ENCODE results near the gene TMEM185B.
A peak's percentile ranks its signal among the peaks of the same experiment; 100 is the strongest.
"Not testable (repeated sequence)": the region's sequence is repeated elsewhere in the genome, so short reads cannot be mapped to it uniquely, and the experiment has no call there.

TMEM185B gene

GRCh38 chr2:120259939-120260338 lies 36.7 kb upstream of the TMEM185B start:
- H3K9ac ChIP-seq (ENCODE audit: low read depth, low read length); H3K27ac ChIP-seq (ENCODE audit: low read depth, low read length); H3K4me3 ChIP-seq (ENCODE audit: low read length); H3K9me3 ChIP-seq (ENCODE audit: insufficient read depth, low read depth, low read length); H3K36me3 ChIP-seq (ENCODE audit: insufficient read depth, low read length); H3K4me1 ChIP-seq (ENCODE audit: insufficient read depth, low read length); H3K27me3 ChIP-seq (ENCODE audit: insufficient read depth, low read length): not testable (repeated sequence)
- WGBS: 100% methylated on average over 10 of the region's 15 CpGs

GRCh38 chr2:120258196-120258595 lies 35.0 kb upstream of the TMEM185B start:
- Histone ChIP-seq H3K9ac (ENCODE audit: low read depth, low read length) (no peak overlapping the region), H3K27ac (ENCODE audit: low read depth, low read length) (no peak overlapping the region), H3K36me3 (ENCODE audit: insufficient read depth, low read length) (no peaks in the 10 kb centered on the region), H3K27me3 (ENCODE audit: insufficient read depth, low read length) (peaks cover 22% of the 10 kb centered on the region), H3K4me3 (ENCODE audit: low read length) (no peak overlapping the region), H3K9me3 (ENCODE audit: insufficient read depth, low read depth, low read length) (no peaks in the 10 kb centered on the region), H3K4me1 (ENCODE audit: insufficient read depth, low read length) (peaks cover 9% of the 10 kb centered on the region; the same call in 1 of the 2 replicates)
- 93% methylated on average over 9 of the region's 9 CpGs for WGBS

GRCh38 chr2:120257522-120257921 lies 34.3 kb upstream of the TMEM185B start:
- peaks cover 22% of the 10 kb centered on the region for H3K27me3 ChIP-seq (ENCODE audit: insufficient read depth, low read length)
- H3K36me3 ChIP-seq (ENCODE audit: insufficient read depth, low read length): no peaks in the 10 kb centered on the region
- no peak overlapping the region for H3K4me3 ChIP-seq (ENCODE audit: low read length)
- H3K4me1 ChIP-seq (ENCODE audit: insufficient read depth, low read length): peaks cover 6% of the 10 kb centered on the region; the same call in 1 of the 2 replicates
- H3K9ac ChIP-seq (ENCODE audit: low read depth, low read length): no peak overlapping the region
- no peaks in the 10 kb centered on the region for H3K9me3 ChIP-seq (ENCODE audit: insufficient read depth, low read depth, low read length)
- WGBS: no CpG with 5 or more reads among the region's 1 CpG
- no peak overlapping the region for H3K27ac ChIP-seq (ENCODE audit: low read depth, low read length)

GRCh38 chr2:120256651-120257000 lies 33.4 kb upstream of the TMEM185B start:
- no peak overlapping the region for H3K27ac ChIP-seq (ENCODE audit: low read depth, low read length)
- no peaks in the 10 kb centered on the region for H3K36me3 ChIP-seq (ENCODE audit: insufficient read depth, low read length)
- 93% methylated on average over 1 of the region's 1 CpG for WGBS
- H3K9ac ChIP-seq (ENCODE audit: low read depth, low read length): no peak overlapping the region
- peaks cover 5% of the 10 kb centered on the region; the same call in 1 of the 2 replicates for H3K4me1 ChIP-seq (ENCODE audit: insufficient read depth, low read length)
- no peak overlapping the region for H3K4me3 ChIP-seq (ENCODE audit: low read length)
- H3K27me3 ChIP-seq (ENCODE audit: insufficient read depth, low read length): peaks cover 28% of the 10 kb centered on the region
- H3K9me3 ChIP-seq (ENCODE audit: insufficient read depth, low read depth, low read length): no peaks in the 10 kb centered on the region

DNA sequence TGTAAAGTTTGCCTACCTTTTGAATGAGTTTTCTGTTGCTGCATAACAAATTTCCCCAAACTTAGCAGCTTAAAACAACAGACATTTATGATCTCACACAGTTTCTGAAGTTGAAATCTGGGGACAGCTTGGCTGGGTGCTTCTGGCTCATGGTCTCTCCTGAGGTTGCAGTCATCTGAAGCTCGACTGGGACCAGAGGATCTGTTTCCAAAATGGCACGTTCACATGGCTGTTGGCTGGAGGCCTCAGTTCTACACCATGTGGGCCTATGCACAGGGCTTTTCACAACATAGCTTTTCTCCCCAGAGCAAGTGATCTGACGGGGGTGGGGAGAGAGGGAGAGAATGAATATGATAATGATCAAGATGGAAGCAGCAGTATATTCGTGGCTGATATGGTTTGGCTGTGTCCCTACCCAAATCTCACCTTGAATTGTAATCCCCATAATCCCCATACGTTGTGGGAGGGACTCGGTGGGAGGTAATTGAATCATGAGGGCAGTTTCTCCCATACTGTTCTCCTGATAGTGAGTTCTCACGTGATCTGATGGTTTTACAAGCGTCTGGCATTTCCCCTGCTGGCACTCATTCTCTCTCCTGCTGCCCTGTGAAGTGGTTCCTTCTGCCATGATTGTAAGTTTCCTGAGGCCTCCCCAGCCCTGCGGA lies 32.9 kb upstream of the TMEM185B start:
- Histone ChIP-seq H3K9ac (ENCODE audit: low read depth, low read length) (no peak overlapping the region), H3K27me3 (ENCODE audit: insufficient read depth, low read length) (peaks cover 33% of the 10 kb centered on the region), H3K9me3 (ENCODE audit: insufficient read depth, low read depth, low read length) (no peaks in the 10 kb centered on the region), H3K36me3 (ENCODE audit: insufficient read depth, low read length) (no peaks in the 10 kb centered on the region), H3K4me3 (ENCODE audit: low read length) (no peak overlapping the region), H3K27ac (ENCODE audit: low read depth, low read length) (no peak overlapping the region), H3K4me1 (ENCODE audit: insufficient read depth, low read length) (peaks cover 5% of the 10 kb centered on the region; the same call in 1 of the 2 replicates)
- 55% methylated on average over 8 of the region's 9 CpGs for WGBS

- WGBS: 96% methylated on average over 6 of the region's 6 CpGs
- peaks cover 5% of the 10 kb centered on the region; the same call in 1 of the 2 replicates for H3K4me1 ChIP-seq (ENCODE audit: insufficient read depth, low read length)
These were observed 31.9 kb upstream of the TMEM185B start for GRCh38 chr2:120255071-120255470.

GRCh38 chr2:120254178-120254577 lies 31.0 kb upstream of the TMEM185B start:
- no peaks in the 10 kb centered on the region for H3K9me3 ChIP-seq (ENCODE audit: insufficient read depth, low read depth, low read length)
- H3K27me3 ChIP-seq (ENCODE audit: insufficient read depth, low read length): peaks cover 50% of the 10 kb centered on the region
- no peak overlapping the region for H3K27ac ChIP-seq (ENCODE audit: low read depth, low read length)
- WGBS: 88% methylated on average over 8 of the region's 8 CpGs
- H3K4me1 ChIP-seq (ENCODE audit: insufficient read depth, low read length): peaks cover 5% of the 10 kb centered on the region; the same call in 1 of the 2 replicates
- H3K9ac ChIP-seq (ENCODE audit: low read depth, low read length): no peak overlapping the region
- H3K36me3 ChIP-seq (ENCODE audit: insufficient read depth, low read length): no peaks in the 10 kb centered on the region
- H3K4me3 ChIP-seq (ENCODE audit: low read length): peak overlapping the region; percentile 86

More at GRCh38 chr2:120255071-120255470, 31.9 kb upstream of the TMEM185B start:
- Histone ChIP-seq H3K4me3 (ENCODE audit: low read length) (no peak overlapping the region), H3K36me3 (ENCODE audit: insufficient read depth, low read length) (no peaks in the 10 kb centered on the region), H3K27ac (ENCODE audit: low read depth, low read length) (no peak overlapping the region), H3K9ac (ENCODE audit: low read depth, low read length) (no peak overlapping the region), H3K9me3 (ENCODE audit: insufficient read depth, low read depth, low read length) (no peaks in the 10 kb centered on the region), H3K27me3 (ENCODE audit: insufficient read depth, low read length) (peaks cover 43% of the 10 kb centered on the region)

DNA sequence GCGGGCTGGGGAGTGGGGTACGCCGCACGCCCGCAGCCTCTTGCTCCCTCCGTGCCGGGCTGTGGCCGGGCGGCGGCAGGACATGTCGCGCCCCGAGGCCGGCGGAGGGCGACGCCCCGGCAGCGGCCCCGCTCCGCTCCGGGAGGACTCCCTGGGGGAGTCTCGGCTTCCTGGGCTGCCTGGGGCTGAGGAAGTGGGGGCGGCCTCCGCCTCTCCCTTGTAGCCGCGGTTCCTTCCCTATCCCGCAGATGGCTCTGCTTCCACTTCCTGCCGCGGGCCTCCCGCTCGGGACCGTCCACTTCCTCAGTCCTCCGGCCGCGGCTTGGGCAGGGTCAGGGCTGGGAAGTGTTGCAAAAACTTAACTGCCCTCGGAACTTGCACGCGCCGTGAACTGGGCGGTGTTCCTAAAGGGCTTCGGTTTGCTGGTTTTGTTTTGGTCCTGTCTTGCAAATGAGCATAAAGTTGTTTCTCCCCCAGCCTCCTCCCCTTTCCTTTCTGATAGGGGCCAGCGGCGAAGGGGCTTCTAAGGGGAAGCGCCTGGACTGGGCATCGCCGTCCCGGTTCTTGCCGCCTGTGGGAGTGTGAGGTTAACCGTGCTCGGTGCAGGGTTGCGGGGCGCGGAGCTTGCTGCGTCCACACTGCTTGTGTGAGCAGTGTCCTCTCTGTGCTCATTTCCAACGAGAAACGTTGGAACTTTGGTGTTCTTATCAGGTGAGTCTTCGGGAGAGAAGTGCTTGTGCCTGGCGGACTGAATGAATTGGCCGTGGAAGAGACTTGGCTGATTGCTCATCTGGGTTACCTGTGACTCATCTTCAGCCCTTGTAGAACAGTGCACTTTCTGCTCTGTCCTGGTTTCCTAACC lies 30.1 kb upstream of the TMEM185B start:
- Histone ChIP-seq H3K27ac (ENCODE audit: low read depth, low read length) (no peak overlapping the region; the same call in 1 of the 2 replicates), H3K9me3 (ENCODE audit: insufficient read depth, low read depth, low read length) (no peaks in the 10 kb centered on the region), H3K9ac (ENCODE audit: low read depth, low read length) (peak overlapping the region; percentile 50), H3K4me1 (ENCODE audit: insufficient read depth, low read length) (peaks cover 5% of the 10 kb centered on the region; the same call in 1 of the 2 replicates), H3K36me3 (ENCODE audit: insufficient read depth, low read length) (no peaks in the 10 kb centered on the region), H3K4me3 (ENCODE audit: low read length) (peak overlapping the region; percentile 86), H3K27me3 (ENCODE audit: insufficient read depth, low read length) (peaks cover 50% of the 10 kb centered on the region)
- WGBS: 1% methylated on average over 60 of the region's 60 CpGs

GRCh38 chr2:120252225-120253020 lies 29.2 kb upstream of the TMEM185B start, which contains the start of gene RALB:
TSS of gene RALB (plus strand) at chr2:120252852. CDS start at chr2:120278665, 25,813 bp downstream.
- no peaks in the 10 kb centered on the region for H3K36me3 ChIP-seq (ENCODE audit: insufficient read depth, low read length)
- H3K27me3 ChIP-seq (ENCODE audit: insufficient read depth, low read length): peaks cover 50% of the 10 kb centered on the region
- peak within 1 kb of the TSS; percentile 50 for H3K9ac ChIP-seq (ENCODE audit: low read depth, low read length)
- under 1% methylated on average over 71 of the region's 71 CpGs for WGBS
- peak within 1 kb of the TSS; percentile 86 for H3K4me3 ChIP-seq (ENCODE audit: low read length)
- H3K9me3 ChIP-seq (ENCODE audit: insufficient read depth, low read depth, low read length): no peaks in the 10 kb centered on the region
- no peak within 1 kb of the TSS; the same call in 1 of the 2 replicates for H3K27ac ChIP-seq (ENCODE audit: low read depth, low read length)
- peaks cover 5% of the 10 kb centered on the region; the same call in 1 of the 2 replicates for H3K4me1 ChIP-seq (ENCODE audit: insufficient read depth, low read length)

DNA sequence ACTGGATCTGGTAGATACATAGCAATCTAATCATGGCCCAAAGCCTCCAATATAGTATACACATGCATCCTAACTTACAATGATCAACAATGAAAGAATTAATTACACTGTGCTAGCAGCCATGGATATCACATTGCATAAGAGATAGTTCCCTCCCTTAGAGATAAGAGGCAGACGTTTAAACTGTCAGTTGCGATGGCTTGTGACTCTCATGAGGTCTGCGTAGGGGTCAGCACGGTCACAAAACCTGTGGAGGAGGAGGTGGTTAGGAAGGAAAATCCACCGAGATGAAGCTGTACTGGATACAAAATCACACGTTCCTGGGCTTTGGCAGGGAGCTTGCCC lies 28.7 kb upstream of the TMEM185B start:
- Histone ChIP-seq H3K9ac (ENCODE audit: low read depth, low read length) (no peak overlapping the region; the same call in 1 of the 2 replicates), H3K4me1 (ENCODE audit: insufficient read depth, low read length) (peaks cover 5% of the 10 kb centered on the region; the same call in 1 of the 2 replicates), H3K36me3 (ENCODE audit: insufficient read depth, low read length) (no peaks in the 10 kb centered on the region), H3K9me3 (ENCODE audit: insufficient read depth, low read depth, low read length) (no peaks in the 10 kb centered on the region), H3K4me3 (ENCODE audit: low read length) (peak overlapping the region; percentile 86), H3K27ac (ENCODE audit: low read depth, low read length) (no peak overlapping the region), H3K27me3 (ENCODE audit: insufficient read depth, low read length) (peaks cover 50% of the 10 kb centered on the region)
- WGBS: 10% methylated on average over 6 of the region's 6 CpGs

Measured in HUES64 (cell line).